CD4-positive, alpha-beta T cell treated with Interleukin-2 at 100 ng/mL for 4 hours (primary cell): ENCODE measurements around the gene ASIC1.
"Not testable (repeated sequence)": the region's sequence is repeated elsewhere in the genome, so short reads cannot be mapped to it uniquely, and the experiment has no call there.

Experiments
- DNase-seq: peaks from one replicate; pipeline ENCODE4 v3.0.0-alpha.2; 2020; ENCODE audit warnings: low spot score

Gene ASIC1

DNA sequence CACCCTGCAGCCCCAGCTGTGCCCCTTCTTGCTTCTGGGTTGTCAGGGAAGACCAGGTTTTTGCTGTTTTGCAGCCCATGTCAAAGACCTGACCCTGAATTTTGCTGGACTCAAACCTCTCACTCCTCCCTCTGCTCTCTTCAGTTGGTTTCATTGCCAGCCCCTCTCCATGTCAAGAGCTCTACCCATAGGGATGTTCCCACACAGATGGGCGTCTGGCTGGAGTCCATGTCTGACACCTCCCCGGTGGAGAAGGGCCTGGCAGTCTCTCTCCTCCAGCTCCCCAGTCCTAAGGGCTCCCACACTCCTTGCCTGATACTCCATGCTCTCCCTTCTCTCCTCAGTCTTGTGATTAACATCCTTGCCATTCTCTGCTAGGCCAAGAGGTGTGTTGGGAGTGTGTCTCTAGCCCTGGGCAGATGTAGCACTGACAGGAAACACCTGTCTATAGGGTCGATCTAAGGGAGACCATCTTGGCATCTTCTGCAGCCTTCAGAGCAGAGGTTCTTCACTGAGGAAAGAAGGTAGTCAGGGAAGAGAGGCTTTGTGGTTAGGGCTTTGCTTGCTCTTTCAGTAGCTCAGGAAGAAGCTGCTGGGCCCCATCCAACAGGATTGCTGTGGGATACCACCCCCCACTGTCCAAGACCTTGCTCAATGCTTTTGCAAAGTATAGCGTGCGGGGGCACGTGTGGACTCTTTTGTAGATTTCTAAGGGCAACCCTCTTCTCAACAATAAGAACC lies 4.7 kb downstream of the ASIC1 start:
- no peak for DNase-seq

DNA sequence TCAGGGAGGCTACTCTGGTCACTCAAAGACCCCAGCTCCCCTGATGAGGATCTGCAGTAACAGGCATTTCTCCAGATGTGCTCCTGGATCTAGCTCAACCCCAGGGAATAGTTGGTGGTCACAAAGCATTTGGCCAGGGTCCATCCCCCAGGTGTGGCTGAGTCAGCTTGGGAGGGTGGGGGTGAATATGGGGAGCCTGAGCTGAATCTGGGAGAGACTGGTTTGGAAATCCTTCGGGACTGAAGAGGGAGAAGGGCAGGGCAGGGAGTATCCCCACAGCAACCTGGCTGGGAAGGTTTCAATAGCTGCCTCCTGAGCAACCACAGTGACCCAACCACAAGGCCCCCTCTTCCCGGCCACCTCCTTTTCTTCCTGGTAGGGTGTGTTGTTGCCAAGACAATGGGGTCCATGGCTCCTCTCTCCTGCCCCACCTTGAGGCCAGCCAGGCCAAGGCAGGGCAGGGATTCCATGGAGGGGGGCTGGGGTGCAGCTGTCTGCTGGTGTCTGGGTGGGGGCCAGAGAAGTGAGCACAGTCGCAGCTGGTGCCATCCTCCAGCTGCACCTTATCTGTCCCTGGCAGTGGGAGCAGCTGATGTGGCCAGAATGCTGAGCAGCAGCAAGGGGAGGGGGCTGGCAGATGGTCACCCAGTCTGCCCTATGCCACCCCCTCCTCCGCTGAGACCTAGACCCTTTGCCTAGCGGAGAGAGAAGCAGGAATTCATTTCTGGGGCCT lies 5.5 kb downstream of the ASIC1 start:
- DNase-seq: no peak

DNA sequence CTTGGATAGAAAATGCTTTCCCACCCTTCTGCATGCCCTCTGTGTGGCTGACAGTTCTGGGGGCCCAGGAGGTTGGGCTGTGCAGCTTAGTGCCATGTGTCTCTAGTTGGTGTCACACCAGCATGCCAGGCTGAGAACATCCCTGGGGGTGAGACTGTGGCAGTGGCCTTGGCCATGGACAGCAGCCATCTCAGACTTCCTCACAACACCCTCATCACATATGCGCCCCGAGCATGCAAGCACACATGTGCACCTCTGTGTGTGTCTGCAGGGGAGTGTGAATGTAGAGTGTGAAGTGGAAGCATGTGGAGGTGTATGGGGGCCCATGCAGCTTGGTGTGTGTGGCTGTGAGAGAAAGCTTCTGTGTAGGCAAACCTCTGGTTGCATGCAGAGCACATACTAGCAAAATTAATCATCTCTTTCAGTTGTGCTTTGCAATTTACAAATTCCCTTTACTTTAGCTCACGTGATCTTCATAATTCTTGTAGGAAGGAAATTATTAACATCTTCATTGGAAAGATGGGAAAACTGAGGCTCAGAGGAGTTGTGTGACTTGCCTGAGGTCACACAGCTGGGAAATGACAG lies 8.4 kb downstream of the ASIC1 start:
- DNase-seq: no peak

DNA sequence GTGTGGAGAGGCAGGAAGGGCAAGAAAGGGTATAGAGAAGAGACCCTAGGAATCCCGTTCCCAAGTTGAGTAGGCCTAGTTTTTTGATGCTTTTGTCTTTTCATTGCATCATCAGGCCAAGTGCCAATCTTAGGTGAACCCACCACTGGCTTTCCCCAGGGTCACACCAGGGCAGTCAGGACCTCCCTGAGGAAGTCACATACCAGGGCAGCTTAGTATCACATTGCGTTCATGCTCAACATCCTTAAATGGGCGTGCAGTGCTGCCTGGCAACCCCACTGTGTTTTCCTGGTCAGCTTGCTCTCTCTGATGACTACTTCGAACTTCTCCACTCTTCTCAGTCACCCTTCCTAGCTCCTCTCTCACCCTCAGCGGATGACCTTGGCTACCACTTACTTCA lies 9.0 kb downstream of the ASIC1 start:
- no peak for DNase-seq

DNA sequence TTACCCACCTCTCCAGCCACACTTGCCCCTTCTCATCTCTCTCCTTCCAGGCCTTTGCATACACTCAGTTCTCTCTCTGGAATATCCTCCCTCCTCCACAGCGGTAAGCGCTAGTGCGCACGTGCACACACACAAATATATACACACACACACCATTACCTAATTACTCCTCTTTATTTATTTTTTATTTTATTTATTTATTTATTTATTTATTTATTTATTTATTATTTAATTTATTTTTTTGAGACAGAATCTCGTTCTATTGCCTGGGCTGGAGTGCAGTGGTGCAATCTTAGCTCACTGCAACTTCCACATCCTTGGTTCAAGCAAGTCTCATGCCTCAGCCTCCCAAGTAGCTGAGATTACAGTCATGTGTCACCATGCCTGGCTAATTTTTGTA lies 11.7 kb downstream of the ASIC1 start:
- no peak for DNase-seq

DNA sequence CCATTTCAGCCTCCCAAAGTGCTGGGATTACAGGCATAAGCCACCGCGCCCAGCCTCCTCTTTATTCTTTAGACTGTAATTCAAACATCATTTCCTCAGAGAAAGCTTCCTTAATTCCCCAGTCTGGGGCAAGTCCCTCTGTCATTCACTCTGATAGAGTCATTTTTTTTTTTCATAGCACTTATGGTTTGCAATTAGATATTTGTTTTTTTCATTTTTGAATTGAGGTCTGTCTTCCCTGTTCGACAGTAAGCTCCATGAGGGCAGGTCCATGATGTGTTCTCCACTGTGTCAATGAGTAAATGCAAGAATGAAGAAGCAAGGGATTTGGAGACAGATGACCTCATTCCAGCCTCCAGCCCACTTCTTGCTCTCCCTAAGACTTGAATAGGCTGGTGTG lies 12.1 kb downstream of the ASIC1 start:
- DNase-seq: no peak

DNA sequence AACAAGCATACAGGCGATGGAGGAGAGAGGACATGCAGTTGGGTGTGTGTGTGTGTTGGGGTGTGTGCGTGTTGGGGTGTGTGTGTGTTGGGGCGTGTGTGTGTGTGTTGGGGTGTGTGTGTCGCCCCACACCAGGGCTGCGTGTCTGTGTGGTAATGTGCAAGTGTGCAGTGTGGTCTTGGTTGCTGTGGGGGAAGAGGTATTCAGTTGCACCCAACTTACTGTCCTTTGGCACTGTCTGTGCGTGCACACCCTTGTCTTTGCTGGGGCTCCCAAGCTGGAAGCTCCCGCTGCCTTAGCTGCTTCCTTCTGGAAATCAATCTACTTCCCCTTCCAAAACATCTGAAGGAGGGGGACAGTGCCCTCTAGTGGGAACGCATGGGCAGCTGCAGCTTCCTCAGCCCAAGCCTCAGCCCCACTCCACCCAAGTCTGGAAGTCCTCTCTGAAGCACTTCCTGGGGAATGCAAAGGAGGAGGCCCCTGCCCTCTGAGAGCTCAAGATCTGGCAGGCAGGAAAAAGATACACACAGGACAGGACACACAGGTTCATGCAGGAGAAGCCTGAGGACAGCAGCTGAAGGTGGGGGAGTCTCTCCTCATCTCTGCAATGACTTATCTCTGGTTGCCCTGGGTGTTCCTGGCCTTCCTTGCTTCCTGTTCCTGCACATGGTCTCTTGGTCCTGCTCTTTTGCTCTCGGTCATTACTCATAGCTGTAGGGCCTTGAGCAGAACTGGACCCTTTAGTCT lies 13.1 kb downstream of the ASIC1 start:
- peak; percentile 67 for DNase-seq

DNA sequence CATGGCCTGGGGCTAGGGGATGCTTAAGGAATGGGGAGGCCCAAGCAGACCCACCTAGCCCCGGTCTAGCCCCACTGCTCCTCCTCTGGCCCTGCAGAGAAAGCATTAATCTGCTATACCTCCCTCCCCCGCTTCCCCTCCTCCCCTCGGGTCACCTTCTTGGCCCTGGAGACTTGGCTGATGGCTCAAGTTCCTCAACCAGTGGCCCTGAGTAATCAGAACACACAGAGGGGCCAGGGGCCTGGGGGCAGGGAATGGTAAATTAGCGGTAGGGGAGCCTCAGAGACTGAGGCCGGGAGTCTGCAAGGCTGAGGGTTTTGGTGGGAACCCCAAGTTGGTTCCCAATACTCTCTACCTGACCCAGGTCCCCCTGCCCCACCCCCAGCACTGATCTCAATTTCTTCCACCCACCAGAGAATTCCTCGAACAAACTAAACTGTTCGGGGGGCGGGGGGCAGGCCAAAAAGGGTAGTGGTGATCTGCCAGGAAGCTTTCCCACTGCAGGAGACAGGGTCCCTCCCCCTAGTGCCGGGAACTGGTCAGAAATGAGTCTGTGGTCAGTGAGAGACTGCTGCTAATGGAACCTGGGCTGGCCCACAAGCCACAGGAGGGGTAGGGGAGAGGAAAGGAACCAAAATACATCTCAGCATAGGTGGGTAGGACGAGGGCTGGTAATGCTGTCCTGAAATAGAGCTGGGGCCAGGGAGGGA lies 15.0 kb downstream of the ASIC1 start:
- DNase-seq: no peak

DNA sequence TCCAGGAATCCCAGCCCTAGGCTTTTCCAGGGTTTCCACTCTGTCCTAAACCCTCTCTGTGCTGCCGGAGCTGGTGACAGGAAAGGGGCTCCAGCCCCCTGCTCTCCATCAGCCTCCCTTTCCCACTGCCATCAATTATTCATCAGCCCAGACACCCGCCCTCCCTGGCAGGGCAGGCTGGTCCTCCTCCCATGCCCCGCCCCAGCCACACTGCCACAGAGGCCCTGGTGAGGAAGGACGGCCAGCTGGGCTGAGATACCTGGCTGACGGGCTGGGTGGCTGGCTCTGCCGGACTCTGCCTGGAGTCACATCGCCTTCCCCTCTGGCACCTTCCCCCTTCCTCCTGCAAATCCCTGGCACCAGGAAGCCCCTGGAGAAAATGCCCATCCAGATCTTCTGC lies 15.8 kb downstream of the ASIC1 start:
- no peak for DNase-seq

DNA sequence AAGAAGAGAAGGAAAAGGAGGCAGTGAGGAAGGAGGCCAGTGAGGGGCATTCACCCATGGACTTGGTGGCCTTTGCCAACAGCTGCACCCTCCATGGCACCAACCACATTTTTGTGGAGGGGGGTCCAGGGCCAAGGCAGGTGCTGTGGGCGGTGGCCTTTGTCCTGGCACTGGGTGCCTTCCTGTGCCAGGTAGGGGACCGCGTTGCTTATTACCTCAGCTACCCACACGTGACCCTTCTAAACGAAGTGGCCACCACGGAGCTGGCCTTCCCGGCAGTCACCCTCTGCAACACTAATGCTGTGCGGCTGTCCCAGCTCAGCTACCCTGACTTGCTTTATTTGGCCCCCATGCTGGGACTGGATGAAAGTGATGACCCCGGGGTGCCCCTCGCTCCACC lies 16.3 kb downstream of the ASIC1 start:
- DNase-seq: no peak

DNA sequence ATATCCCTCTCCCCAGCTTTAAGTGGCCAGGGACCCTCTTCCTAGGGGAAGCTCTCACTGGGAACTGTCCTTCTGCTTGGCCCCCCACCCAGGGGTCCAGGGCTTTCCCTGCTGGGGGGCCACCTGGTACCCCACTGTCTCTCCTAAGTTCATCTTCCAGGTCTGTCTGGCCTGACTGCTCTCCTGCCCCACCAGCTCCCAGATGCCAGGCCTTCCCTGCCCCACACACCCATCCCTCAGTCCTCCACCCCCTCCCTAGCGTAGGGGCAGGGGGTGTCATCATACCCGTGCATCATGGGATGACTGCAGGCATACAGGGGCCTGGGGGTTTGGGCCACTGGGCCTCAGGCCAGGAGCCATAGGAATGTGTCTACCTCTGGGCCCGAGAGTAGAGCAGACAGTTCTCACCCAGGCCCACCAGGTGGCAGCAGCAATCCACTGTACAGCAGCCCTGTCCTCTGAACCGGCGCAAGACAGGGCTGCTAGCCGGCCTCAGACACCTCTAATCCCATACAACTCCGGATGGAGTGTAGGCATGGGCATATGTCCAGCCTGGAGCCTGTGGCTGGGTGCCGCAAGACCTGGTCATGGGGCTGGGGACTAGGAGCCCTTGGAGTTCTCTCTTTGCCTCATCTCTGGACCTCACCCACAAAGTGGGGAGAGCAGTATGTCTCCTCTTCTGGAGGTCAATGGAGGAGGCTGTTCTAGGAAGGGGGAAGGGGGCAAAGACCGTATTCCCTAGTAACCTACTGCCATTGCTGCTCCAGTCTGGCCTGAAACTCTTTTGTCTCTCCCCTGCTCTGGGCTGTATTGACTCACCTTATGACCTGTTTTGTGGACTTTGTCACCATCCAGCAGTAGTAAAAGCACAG lies 17.8 kb downstream of the ASIC1 start:
- DNase-seq: peak; percentile 81

DNA sequence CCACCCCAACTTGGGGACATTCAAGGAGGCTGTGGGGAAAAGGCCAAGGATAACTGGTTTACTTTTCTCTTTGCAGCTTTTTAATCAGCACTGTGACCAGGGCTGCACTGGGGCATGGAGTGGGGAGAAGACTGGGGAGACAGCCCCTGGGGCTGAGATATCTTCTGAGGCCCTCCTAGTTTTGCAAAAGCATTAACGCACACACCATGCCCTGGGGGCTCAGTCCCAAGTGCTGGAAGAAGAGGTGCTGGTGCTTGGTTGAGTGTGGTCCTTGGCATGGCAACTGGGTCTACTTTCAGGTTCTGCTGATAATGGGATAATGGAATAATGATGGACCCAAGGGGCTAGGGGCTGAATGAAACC lies 18.4 kb downstream of the ASIC1 start:
- DNase-seq: no peak

DNA sequence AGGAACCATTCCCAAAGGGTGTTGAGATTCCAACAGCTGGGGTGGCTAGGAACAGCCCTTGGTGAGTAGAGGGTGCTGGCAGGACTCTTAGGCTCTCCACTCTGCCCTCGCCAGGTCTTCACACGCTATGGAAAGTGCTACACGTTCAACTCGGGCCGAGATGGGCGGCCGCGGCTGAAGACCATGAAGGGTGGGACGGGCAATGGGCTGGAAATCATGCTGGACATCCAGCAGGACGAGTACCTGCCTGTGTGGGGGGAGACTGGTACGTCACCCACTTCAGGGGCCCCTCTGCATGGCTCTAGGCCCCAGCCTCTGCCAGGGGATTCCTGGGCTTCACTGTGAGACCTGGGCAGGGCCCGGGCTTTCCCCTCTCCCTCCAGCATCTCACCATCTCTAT lies 19.7 kb downstream of the ASIC1 start:
- DNase-seq: no peak

DNA sequence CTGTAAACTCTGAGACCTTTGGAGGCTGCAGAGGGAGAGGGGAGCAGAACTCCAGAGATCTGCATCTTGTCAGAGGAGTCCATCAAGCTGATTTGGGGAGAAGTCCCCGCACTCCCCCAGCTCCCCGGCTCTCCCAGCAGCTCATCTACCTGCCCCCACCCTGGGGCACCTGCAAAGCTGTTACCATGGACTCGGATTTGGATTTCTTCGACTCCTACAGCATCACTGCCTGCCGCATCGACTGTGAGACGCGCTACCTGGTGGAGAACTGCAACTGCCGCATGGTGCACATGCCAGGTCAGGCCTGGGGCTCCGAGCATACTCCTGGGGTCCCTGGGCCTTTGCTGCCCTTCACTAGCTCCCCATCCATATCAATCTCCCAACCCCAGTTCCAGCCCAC lies 20.9 kb downstream of the ASIC1 start:
- DNase-seq: no peak

DNA sequence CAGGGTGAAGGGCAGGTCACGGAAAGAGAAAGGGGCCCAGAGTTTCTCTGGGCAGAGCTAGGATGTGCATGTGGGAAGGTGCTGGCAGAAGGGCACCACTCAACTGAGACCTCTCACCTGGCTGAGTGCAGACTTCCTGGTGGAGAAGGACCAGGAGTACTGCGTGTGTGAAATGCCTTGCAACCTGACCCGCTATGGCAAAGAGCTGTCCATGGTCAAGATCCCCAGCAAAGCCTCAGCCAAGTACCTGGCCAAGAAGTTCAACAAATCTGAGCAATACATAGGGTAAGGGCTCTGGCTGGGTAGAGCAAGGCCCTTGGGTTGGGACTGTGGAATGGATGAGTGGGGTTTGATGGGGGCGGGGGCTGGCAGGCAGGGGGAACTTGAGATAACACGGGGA lies 22.4 kb downstream of the ASIC1 start:
- no peak for DNase-seq

DNA sequence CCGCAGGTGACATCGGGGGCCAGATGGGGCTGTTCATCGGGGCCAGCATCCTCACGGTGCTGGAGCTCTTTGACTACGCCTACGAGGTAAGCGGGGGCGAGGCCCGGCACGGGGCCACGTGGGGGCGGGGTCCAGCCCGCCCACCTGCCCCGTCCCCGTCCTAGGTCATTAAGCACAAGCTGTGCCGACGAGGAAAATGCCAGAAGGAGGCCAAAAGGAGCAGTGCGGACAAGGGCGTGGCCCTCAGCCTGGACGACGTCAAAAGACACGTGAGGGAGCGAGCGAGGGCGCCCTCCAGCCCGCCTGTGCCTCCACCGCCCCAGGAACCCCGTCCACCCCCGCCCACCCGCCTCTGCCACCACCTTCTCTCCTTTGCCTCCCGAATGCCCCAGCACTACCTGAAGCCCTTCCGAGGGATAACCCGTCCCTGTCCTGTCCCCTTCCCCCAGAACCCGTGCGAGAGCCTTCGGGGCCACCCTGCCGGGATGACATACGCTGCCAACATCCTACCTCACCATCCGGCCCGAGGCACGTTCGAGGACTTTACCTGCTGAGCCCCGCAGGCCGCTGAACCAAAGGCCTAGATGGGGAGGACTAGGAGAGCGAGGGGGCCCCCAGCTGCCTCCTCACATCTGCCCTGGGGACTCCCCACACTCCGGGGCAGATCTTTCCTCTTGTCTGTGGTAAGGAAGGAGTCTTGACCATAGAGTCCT lies 23.9 kb downstream of the ASIC1 start:
- no peak for DNase-seq

DNA sequence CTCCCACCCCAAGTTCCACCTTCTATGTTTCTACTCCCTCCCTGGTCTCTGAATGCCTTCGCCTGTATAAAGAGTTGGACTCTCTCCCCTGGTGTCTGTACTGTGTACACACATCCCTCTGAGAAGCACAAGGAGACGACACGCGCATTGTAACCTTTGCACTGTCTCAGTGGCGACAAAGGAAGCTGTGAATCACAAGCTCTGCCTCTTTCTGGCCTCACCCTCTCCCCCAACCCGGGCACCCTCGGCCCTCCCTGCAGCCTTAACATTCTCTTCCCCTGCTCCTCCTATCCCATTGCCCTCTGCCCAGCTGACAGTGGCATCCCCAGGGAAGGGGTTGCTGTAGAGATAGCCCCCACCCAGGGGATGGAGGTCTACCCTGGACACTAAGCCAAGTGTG lies 25.2 kb downstream of the ASIC1 start:
- DNase-seq: no peak

DNA sequence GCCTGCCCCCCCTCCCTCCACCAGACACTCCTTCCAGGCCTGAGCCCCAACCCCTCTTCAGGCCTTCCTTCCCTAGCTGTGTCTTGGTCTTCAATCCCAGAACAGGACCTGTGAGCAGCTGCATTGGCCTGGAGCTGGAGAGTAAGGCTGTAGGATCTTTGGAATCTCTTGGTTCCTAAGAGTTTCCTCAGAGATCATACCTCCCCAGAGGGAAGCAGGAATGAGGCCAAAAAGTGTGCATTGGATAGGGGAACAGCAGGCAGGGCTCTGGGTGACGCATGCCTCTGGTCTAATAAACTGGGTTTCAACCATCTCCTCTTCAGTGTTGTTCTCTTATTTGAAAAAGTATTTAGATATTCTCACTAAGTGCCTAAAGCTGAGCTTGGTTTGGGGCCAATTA lies 25.9 kb downstream of the ASIC1 start:
- no peak for DNase-seq

DNA sequence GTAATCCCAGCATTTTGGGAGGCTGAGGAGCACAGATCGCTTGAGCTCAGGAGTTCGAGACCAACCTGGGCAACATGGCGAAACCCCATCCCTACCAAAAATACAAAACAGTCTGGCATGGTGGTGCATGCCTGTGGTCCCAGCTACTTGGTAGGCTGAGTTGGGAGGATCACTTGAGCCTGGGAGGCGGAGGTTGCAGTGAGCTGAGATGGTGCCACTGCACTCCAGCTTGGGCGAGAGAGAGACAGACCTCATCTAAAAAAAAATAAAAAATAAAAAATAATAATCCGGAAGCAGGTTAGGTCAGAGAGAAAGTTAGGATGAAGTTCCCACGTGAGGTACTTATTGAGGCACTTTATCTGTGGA lies 27.0 kb downstream of the ASIC1 start:
- DNase-seq: not testable (repeated sequence)

DNA sequence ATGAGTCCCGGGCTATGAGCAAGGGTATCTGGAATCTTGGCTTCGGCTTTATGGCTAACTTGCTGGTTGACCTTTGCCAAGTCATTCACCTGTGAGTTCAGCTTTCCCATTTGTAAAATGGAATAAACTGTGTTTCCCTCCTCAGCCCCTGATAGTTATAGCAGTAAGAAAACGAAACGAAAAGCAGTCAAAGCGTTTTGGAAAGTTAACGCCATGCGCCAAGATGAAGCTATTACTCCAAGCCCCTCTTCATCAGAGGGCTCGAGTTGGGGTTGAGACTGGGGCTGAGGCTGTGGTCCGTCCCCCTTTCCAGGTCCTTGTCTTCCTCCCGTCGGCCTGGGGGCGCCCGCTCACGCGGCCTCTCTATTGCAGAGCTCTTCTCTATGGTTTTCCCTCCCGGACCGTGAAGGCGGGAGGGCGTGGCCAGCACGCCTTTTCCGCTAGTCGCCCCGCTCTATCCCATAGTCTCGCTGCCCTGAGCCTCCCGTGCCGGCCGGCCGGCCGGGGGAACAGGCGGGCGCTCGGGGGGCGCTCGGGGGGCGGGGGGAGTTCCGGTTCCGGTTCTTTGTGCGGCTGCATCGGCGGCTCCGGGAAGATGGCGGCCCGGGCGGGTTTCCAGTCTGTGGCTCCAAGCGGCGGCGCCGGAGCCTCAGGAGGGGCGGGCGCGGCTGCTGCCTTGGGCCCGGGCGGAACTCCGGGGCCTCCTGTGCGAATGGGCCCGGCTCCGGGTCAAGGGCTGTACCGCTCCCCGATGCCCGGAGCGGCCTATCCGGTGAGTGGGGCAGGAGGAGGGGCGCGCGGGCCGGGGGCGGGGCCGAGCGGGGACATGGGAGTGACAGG lies 27.6 kb downstream of the ASIC1 start, which contains the start of gene SMARCD1:
SMARCD1 (plus strand) TSS at position 568 of the 840 bp plus-strand sequence; CDS start at position 596, 28 bp downstream.
- peak; percentile 92 for DNase-seq
